GM12878 (cell line): ENCODE data around the gene MAD1L1.

Source experiments
- CBX5 ChIP-seq: sonication (generic); IDR thresholded peaks from 2 replicates; pipeline ENCODE4 v1.6.1; 2016; ENCODE audit warnings: low read depth, moderate library complexity, mild to moderate bottlenecking, inconsistent platforms
- MYC ChIP-seq: IDR thresholded peaks from 2 replicates; pipeline ENCODE4 v1.6.1; 2011; ENCODE audit warnings: mild to moderate bottlenecking, low read length, moderate library complexity, inconsistent platforms; ENCODE audit not compliant: insufficient read depth, insufficient replicate concordance, insufficient read length, severe bottlenecking
- POLR2A ChIP-seq: IDR thresholded peaks from 2 replicates; pipeline ENCODE4 v1.6.1; 2011; ENCODE audit warnings: low read depth, mild to moderate bottlenecking, low read length
- POLR2AphosphoS5 ChIP-seq: IDR thresholded peaks from 2 replicates; pipeline ENCODE4 v1.6.1; 2011; ENCODE audit warnings: mild to moderate bottlenecking, low read length, inconsistent platforms
- ZNF274 ChIP-seq: IDR thresholded peaks from one replicate; pipeline ENCODE4 v1.8.0; 2011; ENCODE audit not compliant: insufficient read length, insufficient read depth
- TF ChIP-seq, protein P1 (sequence below), 3 experiments: IDR thresholded peaks in 2 of 3; conservative IDR thresholded peaks in 1 of 3; 2 replicates each; pipeline ENCODE4 v1.5.1; 2011; ENCODE audit warnings: low read depth in 3 of 3, low read length in 3 of 3, mild to moderate bottlenecking in 3 of 3, control low read depth in 2 of 3, moderate library complexity in 2 of 3, inconsistent platforms in 1 of 3, mixed read lengths in 1 of 3; ENCODE audit not compliant: control insufficient read depth in 2 of 3, insufficient read depth in 1 of 3; ENCODE audit errors: extremely low read depth in 1 of 3
- TF ChIP-seq, protein P2 (sequence below): IDR thresholded peaks from 2 replicates; pipeline ENCODE4 v1.6.1; 2011; ENCODE audit warnings: low read depth, low read length, improper control_type of control experiment, borderline replicate concordance
- TF ChIP-seq, protein P3 (sequence below): IDR thresholded peaks from 2 replicates; pipeline ENCODE4 v1.6.1; 2011; ENCODE audit warnings: borderline replicate concordance, low read depth, mild to moderate bottlenecking, moderate library complexity, low read length; ENCODE audit not compliant: insufficient read depth, poor library complexity, severe bottlenecking

DNA sequence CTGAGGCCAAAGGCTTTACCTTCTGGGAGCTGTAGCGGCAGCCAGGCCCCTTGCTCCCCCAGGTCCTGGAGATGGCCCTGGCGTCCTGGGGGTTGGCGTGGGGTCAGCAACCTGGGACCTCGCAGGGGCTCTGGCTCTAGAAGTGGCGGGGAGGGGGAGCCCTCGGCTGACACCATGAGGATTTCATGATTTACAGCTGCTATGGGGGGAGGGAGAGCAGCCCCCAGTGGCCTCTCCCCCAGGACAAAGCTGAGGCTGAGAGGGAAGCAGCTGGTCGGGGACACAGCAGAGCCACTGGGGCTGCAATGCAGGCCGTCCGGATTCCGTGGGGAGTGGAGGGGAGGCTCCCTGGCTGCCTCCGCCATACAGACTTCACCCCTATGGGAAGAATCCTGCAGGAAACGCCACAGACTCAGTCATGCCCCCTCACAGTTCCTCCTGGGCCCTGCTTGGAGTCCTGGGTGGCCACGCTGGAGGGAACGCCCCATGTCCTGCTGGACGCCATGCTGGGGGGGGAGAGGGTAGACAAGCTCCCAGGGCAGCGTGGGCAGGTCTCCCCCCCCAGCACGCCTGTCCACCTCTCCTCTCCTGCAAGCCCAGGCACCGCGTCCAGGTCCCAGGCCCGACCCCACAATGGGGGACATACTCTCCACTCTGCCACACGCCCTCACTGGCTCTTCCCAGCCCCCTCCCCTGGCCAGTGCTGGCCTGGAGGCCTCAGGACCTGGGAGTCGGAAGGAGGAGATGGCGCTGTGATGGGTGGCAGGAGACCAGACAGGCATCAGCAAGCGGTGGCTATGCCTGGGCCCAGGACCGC, 319.1 kb downstream of the MAD1L1 start:
- TF ChIP-seq, protein P1, sequence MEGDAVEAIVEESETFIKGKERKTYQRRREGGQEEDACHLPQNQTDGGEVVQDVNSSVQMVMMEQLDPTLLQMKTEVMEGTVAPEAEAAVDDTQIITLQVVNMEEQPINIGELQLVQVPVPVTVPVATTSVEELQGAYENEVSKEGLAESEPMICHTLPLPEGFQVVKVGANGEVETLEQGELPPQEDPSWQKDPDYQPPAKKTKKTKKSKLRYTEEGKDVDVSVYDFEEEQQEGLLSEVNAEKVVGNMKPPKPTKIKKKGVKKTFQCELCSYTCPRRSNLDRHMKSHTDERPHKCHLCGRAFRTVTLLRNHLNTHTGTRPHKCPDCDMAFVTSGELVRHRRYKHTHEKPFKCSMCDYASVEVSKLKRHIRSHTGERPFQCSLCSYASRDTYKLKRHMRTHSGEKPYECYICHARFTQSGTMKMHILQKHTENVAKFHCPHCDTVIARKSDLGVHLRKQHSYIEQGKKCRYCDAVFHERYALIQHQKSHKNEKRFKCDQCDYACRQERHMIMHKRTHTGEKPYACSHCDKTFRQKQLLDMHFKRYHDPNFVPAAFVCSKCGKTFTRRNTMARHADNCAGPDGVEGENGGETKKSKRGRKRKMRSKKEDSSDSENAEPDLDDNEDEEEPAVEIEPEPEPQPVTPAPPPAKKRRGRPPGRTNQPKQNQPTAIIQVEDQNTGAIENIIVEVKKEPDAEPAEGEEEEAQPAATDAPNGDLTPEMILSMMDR (IDR thresholded peaks at IDR 0.05 in 2 of 3, conservative IDR thresholded peaks at IDR 0.05 in 1 of 3; ENCODE audit: control insufficient read depth in 2 of 3, extremely low read depth in 1 of 3, insufficient read depth in 1 of 3, low read depth in 3 of 3, low read length in 3 of 3), result no peak
- no peak for TF ChIP-seq CBX5
- TF ChIP-seq, protein P2, sequence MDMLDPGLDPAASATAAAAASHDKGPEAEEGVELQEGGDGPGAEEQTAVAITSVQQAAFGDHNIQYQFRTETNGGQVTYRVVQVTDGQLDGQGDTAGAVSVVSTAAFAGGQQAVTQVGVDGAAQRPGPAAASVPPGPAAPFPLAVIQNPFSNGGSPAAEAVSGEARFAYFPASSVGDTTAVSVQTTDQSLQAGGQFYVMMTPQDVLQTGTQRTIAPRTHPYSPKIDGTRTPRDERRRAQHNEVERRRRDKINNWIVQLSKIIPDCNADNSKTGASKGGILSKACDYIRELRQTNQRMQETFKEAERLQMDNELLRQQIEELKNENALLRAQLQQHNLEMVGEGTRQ, result no peak
- TF ChIP-seq POLR2AphosphoS5, result no peak
- no peak for TF ChIP-seq POLR2A
- TF ChIP-seq MYC, result no peak
- no peak for TF ChIP-seq ZNF274
- TF ChIP-seq, protein P3, sequence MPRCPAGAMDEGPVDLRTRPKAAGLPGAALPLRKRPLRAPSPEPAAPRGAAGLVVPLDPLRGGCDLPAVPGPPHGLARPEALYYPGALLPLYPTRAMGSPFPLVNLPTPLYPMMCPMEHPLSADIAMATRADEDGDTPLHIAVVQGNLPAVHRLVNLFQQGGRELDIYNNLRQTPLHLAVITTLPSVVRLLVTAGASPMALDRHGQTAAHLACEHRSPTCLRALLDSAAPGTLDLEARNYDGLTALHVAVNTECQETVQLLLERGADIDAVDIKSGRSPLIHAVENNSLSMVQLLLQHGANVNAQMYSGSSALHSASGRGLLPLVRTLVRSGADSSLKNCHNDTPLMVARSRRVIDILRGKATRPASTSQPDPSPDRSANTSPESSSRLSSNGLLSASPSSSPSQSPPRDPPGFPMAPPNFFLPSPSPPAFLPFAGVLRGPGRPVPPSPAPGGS, result no peak
